Subcutaneous adipose tissue (tissue), 4 donors: ENCODE results near the gene COL18A1. TPM values are rescaled to one million over a fixed set of nuclear protein-coding genes. Genes with fewer than 3 reads are reported as not detected.

Experiments
- CTCF ChIP-seq: fragments of 450-650 bp; IDR thresholded peaks from one replicate; pipeline ENCODE4 v1.5.1; 2016; ENCODE audit warnings: low read depth, mild to moderate bottlenecking, control low read depth, antibody characterized with exemption, moderate library complexity
- total RNA-seq, 4 donors: library from RNA; depleted of rRNA; stranded (reverse); fragments of >200 nt; gene quantifications; one replicate each; pipeline ENCODE4 v1.1.0, GENCODE V29; 2016

Gene COL18A1
- total RNA-seq, 4 donors from 2014 or later = 33.4 to 102 (median 66.7) TPM

GRCh38 chr21:45477176-45478114 lies 72.5 kb downstream of the COL18A1 start:
- TF ChIP-seq CTCF = no peak

- TF ChIP-seq CTCF = no peak
Measured at GRCh38 chr21:45478115-45478801, 73.3 kb downstream of the COL18A1 start.

- no peak for TF ChIP-seq CTCF
Measured at GRCh38 chr21:45478816-45479669, 74.1 kb downstream of the COL18A1 start.

GRCh38 chr21:45479691-45480675 lies 75.0 kb downstream of the COL18A1 start:
- TF ChIP-seq CTCF = no peak

- TF ChIP-seq CTCF = no peak
Measured at GRCh38 chr21:45480701-45481500, 75.9 kb downstream of the COL18A1 start.

- no peak for TF ChIP-seq CTCF
Measured at GRCh38 chr21:45481566-45481965, 76.6 kb downstream of the COL18A1 start.
